ENCODE data around the gene HNMT.

DNA sequence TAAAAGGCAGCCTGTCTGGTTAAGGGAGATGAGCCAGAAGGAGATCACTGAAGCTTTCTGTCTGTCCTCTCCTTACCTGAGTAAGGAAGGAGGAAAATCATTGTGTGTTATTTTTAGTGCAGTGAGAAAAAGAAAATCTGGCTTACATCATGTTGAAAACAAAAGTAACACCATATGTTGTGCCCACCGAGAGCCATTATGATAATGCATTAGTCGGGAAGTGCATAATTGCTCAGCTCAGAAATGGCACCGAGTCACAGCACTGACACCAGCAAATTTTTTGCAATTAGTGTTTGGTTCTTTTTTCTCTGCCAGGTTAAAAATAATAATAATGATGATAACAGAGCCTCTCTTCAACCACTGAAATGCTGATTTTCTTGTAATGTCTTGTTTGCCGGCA lies 46.6 kb downstream of the HNMT start:
- TF ChIP-seq, protein P1, sequence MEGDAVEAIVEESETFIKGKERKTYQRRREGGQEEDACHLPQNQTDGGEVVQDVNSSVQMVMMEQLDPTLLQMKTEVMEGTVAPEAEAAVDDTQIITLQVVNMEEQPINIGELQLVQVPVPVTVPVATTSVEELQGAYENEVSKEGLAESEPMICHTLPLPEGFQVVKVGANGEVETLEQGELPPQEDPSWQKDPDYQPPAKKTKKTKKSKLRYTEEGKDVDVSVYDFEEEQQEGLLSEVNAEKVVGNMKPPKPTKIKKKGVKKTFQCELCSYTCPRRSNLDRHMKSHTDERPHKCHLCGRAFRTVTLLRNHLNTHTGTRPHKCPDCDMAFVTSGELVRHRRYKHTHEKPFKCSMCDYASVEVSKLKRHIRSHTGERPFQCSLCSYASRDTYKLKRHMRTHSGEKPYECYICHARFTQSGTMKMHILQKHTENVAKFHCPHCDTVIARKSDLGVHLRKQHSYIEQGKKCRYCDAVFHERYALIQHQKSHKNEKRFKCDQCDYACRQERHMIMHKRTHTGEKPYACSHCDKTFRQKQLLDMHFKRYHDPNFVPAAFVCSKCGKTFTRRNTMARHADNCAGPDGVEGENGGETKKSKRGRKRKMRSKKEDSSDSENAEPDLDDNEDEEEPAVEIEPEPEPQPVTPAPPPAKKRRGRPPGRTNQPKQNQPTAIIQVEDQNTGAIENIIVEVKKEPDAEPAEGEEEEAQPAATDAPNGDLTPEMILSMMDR (IDR thresholded peaks at IDR 0.05) = no peak
- no peak for TF ChIP-seq ZFX (IDR thresholded peaks at IDR 0.05; ENCODE audit: borderline replicate concordance)

Data from 22Rv1 (cell line).